GM19395 (cell line): Measurements from ENCODE around the gene IP6K1.
A peak's percentile ranks its signal among the peaks of the same experiment; 100 is the strongest.
"Not testable (repeated sequence)": the region's sequence is repeated elsewhere in the genome, so short reads cannot be mapped to it uniquely, and the experiment has no call there.

ENCODE experiments used
- ATAC-seq: cut with Tn5 transposase; IDR thresholded peaks from one replicate; pipeline ENCODE4 v1.9.1; 2021; ENCODE audit warnings: mild to moderate bottlenecking, moderate library complexity; ENCODE audit not compliant: unreplicated experiment

The IP6K1 gene

DNA sequence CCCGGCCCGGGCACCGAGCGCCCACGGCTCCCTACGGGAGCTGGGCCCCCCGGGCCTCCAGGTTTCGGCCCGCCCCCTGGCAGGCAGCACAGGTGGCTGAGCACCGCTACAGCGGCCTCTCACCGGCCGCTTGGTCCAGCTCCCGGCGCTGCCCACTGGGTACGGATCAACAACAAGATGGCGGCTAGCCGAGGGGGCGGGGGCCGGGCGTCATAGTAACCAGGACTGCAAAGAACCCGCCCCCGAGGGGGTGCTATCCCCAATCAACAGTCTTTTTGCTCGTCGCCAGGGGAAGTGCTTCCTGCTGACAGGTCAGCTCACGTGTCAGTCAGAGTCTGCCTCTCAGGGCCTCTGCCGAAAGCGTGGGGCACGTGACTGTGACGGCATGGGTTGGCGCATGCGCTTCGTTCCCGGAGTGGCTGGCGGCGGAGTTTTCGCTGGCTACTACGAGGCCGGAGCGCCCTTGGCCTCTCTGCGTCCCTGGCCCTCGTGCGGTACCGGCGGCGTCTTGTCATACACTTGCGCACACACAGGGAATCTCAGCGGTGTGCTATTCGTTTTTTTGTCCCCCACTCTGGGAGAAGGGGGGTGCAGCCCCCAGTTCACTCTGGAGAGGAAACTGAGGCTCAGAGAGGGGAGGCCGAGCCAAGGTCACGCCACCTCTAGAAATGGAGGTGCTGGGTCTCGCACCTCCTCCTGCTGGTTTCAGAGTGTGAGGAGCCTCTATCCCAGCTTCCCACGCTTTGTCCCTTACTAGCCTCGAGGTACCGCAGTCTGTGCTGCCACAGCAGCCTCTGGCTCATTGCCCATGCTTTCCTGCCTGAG is at the start of gene IP6K1:
IP6K1 (minus strand) TSS at position 186 of the 825 bp plus-strand sequence. CDS start 38,502 bp downstream, outside the sequence.
- peak; percentile 98 for ATAC-seq

DNA sequence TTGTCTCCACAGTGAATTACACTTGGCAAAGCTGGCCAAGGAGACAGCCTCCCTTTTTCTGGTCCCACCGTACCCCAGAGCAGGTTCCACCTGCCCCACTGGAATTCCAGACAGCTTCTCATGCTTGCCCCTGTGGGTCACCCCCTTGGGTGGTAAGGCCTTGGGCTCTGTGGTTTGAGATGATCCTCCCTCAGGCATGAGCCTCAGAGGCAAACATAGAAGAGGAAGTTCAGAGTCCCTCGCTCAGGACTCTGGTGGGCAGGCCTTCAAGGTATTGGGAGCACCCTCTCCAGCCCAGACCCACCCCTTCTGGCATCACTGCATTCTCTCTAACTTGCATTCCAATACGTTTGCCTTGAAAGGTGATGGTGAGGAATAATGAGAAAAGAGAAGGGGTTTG is 45.0 kb upstream of the IP6K1 start:
- ATAC-seq, result no peak

GRCh38 chr3:49826016-49826415 is 39.7 kb upstream of the IP6K1 start:
- ATAC-seq, result no peak

GRCh38 chr3:49823131-49823530 is 36.8 kb upstream of the IP6K1 start:
- ATAC-seq, result not testable (repeated sequence)

DNA sequence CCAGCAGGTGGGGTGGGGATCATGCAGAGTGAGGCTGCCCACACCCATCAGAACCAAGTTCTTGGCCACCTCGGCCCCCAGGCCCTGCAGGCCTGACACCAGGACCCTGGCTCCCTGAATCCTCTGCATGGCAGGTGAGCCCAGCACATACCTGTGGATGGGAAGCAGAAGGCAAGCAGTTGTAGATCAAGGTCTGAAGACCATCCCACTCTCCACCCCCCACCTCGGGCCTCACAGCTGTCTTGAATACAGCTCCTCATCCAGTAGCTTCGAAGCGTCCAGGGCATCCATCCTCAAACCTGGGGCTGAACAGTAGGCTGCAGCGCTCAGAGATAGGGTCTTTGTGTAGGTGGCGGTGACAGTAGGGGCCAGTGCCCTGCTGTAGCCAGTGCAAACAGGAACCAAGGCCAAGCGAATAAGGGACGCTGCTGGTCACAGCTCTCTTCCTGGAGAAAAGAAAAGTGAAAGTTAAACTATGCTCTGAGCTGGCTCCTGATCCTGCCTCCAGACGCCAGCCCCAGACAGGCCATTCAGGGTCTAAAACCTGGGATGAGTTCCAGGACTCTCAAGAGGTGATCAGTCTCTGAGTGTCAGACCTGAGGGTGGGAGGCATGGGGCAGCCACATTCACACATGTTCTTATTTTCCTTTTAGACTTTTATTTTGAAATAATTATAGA is 27.3 kb upstream of the IP6K1 start, which contains the start of gene UBA7:
UBA7 (minus strand) TSS at position 457 of the 678 bp plus-strand sequence; CDS start at position 291, 166 bp downstream.
- ATAC-seq, result peak; percentile 82

GRCh38 chr3:49812916-49813496 is 26.7 kb upstream of the IP6K1 start:
- ATAC-seq, result no peak

- no peak for ATAC-seq
Observed at GRCh38 chr3:49807431-49808114, 21.2 kb upstream of the IP6K1 start.

- ATAC-seq, result no peak
Observed at GRCh38 chr3:49806850-49807249, 20.5 kb upstream of the IP6K1 start.

DNA sequence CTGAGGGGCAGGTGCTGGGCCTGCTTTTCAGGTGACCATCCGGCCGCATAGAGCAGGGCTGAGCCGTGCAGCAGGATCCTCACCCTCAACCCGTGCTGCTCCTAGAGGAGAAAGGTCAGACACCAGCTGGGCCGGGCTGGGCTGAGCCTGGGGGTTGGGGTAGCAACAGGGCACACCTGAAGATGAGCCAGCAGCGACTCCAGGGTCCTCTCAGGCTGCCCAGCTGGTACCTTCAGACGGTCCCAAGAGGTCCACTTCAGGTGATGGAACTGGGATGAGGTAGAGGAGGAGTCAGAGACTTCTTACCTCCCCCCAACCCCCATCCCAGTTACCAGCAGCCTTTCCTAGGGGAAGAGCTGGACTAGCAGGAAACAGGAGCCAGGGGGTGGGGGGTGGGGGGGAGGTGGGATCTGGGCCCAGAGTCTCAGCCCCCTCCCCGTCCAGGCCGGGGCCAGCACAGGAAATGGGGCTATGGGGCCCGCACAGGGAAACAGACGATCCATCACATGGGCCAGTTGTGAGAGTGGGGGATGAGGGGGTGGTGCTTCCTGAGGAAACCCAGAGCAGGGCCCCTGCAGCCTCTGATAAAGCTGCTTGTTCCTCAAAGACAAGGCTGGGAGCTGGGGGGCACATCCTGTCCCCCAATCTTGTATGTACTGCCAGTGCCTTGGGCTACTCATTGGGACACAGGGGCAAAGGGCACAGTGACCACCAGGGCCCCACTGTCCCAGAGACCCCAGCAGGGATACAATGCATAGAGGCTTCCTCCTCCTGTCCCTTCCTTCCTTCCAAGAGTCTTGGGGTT is 19.8 kb upstream of the IP6K1 start:
- ATAC-seq, result no peak

- ATAC-seq, result no peak
Observed at GRCh38 chr3:49805367-49805782, 19.0 kb upstream of the IP6K1 start.

DNA sequence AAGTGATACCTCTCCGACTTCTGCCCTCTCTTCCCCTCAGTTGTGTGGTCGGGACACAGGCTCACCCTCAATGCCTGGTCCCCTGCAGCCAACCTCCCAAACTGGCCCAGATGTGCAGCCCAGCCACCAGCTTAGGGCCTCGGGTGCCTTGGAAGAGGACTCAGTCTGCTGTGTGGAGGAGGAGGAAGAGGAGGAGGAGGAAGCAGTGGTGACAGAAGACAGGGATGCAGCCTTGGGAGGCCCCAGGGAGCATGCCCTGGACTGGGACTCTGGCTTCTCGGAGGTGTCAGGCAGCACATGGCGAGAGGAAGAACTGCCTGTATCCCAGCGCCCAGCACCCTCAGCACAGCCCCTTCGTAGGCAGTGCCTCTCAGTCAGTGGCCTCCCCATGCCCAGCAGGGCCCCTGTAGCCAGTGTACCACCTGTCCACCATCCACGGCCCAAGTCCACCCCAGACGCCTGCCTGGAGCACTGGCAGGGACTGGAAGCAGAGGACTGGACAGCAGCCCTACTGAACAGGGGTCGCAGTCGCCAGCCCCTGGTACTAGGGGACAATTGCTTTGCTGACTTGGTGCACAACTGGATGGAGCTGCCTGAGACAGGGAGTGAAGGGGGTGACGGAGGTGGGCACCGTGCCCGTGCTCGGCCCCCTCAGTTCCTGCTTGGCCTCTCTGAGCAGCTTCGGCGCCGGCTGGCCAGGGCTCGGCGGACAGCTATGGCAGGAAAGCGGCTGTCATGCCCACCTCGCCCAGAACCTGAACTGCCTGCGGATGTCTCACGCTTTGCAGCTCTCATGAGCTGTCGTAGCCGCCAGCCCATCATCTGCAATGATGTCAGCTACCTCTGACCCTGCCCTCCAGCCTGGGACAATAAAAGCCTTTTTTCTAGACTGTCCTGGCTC is 18.0 kb upstream of the IP6K1 start:
- no peak for ATAC-seq

- no peak for ATAC-seq
Observed at GRCh38 chr3:49803465-49804140, 17.3 kb upstream of the IP6K1 start.

DNA sequence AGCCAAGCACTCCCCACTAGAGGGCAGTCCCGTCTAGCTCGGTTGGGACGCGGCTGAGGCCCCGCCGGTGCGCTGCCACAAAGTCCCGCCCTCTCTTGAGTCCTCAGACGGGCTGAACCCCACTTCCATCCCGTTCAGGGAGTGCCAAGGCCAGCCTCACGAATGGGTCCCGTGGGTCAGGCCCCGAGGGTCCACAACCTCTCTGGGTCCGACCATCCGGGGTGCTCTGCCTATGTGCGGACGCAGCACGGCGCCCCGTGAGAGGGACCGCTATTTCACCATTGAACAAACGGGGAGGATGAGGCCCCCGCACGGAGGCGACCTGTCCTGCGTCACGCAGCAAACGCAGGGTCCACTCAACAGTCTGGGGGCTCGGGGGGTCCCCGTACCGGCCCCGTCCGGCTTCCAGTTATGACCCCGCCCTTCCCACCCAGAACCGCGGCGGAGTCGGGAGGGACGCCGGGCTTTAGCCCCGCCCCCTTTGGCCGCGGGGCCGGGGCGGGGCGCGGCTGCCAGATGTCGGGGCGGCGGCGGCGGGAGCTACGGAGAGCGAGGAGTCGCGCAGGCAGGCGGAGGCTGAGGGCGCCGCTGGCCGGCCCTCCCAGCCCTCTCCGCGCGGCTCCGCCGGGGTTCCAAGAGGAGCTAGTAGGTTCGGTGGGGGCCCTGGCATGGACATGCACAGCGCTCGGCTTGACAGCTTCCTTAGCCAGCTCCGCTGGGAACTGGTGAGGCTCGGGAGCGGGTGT is 16.6 kb upstream of the IP6K1 start, which contains the start of gene INKA1:
INKA1 (plus strand) TSS at position 543 of the 746 bp plus-strand sequence; CDS start at position 675, 132 bp downstream.
- ATAC-seq, result peak; percentile 66

DNA sequence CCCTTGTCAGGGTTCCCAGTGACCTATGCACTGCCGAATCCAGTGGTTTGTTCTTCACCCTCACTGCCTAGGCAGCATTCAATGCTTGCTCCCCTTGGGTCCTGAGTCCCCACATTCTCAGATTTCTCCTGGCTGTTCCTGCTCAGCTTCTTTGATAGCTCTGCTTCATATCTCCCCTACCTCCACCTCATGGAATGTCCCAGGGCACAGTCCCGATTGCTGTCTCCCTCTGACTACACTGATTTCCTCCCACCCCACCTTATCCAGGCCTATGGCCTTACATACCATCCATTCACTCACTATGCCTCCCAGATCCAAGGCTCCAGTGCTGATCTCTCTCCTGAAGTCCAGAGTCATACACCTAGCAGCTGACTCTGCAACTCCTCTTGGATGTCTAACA is 14.8 kb upstream of the IP6K1 start:
- ATAC-seq, result no peak

- no peak for ATAC-seq
Observed at GRCh38 chr3:49799761-49800160, 13.4 kb upstream of the IP6K1 start, which contains the start of gene CDHR4. Gene CDHR4 (minus strand): TSS chr3:49799873. CDS start chr3:49799812, 61 bp downstream.

DNA sequence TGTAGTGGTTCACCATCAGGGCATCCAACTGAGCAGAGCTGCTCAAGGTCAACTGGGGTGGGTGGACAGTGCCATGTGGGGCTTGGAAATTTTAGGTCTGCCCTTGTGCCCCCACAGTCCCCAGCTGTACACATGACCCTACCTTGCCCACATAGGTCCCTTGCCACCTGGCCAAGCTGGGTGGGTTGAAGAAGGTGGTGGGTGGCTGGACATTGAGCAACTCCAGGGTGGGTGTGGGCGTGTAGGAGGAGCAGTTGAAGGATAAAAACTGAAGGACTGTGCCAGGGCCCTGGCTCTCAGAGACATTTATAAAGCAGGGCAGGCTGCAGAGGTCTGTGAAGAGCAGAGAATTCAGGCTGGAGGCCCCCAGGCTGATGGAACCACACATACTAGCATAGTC is 12.8 kb upstream of the IP6K1 start:
- ATAC-seq, result no peak
